OCI-LY3 (cell line): ENCODE results near the gene EME1.

ENCODE experiments used
- CTCF ChIP-seq: fragments of 200-600, 300-600 bp; sonication (generic); IDR thresholded peaks from 2 replicates; pipeline ENCODE4 v1.5.1; 2014; ENCODE audit warnings: antibody characterized with exemption, low read length, low read depth
- EZH2phosphoT487 ChIP-seq: fragments of 200-600 bp; shearing (Covaris generic); IDR thresholded peaks from 2 replicates; pipeline ENCODE4 v1.6.1; 2018; ENCODE audit warnings: antibody characterized with exemption, mixed run types, low read depth

GRCh38 chr17:50422738-50423137 is 49.7 kb downstream of the EME1 start:
- no peak for TF ChIP-seq CTCF
- TF ChIP-seq EZH2phosphoT487, result no peak
